HG03432 (cell line): ENCODE results near the gene ZNF236.
"Not testable (repeated sequence)": the region's sequence is repeated elsewhere in the genome, so short reads cannot be mapped to it uniquely, and the experiment has no call there.

ENCODE experiments used
- ATAC-seq: cut with Tn5 transposase; IDR thresholded peaks from one replicate; pipeline ENCODE4 v1.9.1; 2021; ENCODE audit warnings: mild to moderate bottlenecking, moderate library complexity; ENCODE audit not compliant: unreplicated experiment

ZNF236 gene

DNA sequence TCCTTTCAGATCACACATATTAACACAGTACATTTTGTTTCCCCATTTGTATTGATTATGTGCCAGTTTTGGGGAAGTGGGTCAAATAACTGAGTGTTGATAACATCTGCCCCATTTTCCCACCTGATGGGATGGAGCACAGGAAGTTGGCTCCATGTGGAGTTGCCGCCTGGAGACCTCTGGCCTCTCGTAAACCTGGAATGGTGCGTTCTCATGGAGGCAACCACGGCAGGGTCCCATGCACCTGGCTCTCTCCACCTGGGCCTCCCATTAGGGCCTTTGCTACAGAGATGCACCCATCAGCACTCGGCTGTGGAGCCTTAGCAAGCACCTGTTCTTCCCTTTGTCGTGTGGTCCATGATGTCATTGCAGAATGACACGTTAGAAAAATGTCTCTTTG, 179.6 kb downstream of the ZNF236 start:
- ATAC-seq = no peak

DNA sequence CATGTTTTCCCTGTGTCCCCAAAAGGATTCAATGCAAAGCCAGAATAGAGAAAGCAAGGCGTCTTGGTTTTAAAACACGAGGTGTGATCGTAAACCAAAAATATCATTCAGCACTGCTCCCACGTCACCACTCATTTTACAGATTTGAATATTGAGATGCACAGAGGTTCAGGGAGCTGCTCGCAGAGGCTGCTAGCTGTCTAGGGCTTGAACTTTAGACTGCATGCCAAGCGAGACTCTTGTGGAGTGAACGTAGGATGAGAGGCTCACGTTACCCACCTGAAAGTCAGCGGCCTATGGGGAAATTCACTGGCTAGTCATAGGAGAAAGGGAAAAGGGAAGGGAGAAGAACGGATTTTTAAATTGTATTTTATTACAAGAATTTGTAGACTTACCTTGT, 180.1 kb downstream of the ZNF236 start:
- no peak for ATAC-seq

GRCh38 chr18:77003316-77003715, 181.0 kb downstream of the ZNF236 start:
- no peak for ATAC-seq

DNA sequence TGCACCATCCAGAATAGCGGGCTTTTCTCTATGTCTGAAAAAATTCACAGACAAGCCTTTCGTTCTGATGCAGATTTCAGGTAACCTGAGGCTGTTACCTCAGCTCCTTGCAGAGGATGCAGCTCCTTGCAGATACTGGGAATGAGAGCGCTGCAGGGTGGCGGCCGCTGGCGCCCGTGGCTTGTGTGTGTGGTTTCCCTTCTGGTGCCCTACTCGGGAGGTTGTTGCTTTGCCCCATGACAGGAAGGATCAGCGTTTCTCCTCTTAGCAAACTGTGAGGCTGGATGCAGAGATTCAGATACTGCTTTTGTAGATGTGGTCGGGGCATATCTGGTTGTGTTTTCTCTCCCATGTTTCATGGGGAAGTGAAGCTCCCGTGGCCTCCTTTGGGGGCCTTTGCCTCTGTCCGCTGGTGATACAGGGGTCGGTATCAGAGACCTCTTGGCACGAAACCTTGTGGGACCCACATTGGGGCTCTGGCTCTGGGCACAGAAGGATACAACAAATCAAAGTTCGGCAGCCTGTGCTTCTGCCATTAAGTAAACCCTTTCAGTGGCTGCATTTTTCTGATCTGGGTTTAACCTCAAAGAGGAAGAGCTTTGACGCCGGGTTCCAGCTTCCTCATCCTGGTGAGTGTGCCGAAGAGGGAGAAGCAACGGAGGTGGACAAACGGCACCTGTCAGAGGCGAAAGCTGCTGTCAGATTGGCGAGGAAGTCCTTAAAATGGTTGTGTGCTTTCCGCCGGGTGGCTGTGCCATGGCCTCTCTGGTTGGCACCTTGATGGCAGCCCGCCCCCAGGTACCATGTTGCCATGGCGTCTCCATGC, 182.4 kb downstream of the ZNF236 start:
- no peak for ATAC-seq

DNA sequence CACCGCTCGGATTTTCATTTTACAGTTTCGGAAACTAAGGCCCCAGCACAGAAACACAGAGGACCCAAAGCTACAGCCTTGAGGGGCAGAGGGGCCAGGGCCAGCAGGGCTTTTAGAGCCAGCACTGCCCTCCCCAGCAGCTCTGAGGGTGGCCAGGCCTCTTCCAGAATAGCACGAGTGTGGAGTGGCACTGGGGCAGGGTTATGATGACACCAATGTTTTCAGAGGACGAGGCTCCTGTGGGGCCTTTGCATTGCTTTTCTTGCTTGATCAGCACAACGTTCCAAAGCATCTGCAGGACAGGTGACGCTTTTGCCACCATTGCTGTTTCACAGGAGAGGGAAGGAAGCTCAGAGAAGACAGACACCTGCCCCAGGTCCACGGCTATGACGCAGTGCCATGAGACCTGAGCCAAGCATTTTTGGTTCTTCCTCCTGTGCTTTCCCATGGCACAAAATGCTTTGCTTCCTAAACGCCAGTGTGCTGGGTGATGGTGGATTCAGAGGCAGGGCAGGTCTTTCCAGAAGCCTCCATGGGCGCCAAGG, 183.4 kb downstream of the ZNF236 start:
- ATAC-seq = no peak

DNA sequence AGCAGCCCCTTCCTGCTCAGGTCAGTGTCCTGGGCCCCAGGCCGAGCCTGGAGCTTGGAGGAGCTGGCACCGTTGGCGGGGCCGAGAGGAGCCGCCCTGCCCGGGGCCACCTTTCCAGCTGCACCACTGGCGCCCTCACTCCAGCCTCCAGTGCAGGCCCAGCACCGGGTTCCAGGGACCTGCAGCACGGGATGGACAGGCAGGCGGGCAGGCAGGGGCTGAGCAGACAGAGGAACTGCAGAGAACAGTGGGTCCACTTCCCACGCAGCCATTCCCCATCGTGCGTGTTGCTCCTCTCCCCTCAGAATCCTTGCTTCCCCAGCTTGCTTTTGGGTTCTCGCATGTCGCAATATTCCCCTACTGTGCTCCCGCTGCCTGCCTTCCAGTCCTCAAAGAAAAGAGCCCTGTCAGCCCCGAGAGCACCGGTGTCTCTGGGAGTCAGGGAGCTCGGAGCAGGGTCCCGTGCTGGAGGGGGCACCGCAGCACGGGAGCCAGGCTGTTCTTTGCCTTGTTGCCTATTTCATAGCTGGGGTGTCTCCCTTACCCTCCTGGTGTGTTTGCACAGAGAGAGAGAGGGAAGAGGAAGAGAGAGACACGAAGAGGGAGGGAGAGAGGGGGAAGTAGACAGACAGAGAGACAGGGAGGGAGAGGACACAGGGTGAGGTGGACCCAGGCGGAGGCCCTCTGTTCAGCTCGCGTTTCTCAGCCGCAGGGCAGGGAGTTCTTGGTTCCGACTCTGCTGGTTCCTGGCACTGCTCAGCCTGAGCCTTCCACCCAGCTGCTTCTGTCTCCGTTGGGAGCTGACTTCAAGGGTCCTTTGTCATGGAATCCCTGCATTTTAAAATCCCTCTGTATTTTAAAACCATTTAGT, 184.2 kb downstream of the ZNF236 start:
- ATAC-seq = no peak

- ATAC-seq = no peak
These were observed 184.9 kb downstream of the ZNF236 start for GRCh38 chr18:77007251-77007650.

DNA sequence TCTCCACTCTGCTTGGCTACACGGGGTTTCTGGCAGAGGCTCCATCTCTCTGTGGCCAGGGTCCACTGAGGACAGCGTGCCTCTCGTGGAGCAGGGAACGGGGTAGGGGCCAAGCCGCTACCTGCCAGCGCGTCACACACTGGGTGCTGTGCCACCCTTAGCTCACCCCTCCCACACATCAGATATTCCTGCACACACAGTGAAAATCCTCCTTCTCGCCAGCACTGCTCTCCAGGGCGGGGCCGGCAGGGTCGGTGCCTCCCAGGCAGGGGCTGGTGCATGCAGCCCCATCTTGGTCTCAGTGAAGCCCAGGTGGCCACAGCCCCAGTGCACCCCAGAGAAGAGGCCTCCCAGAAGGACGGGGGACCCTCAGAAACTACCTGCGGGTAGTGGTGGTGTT, 185.6 kb downstream of the ZNF236 start:
- no peak for ATAC-seq

DNA sequence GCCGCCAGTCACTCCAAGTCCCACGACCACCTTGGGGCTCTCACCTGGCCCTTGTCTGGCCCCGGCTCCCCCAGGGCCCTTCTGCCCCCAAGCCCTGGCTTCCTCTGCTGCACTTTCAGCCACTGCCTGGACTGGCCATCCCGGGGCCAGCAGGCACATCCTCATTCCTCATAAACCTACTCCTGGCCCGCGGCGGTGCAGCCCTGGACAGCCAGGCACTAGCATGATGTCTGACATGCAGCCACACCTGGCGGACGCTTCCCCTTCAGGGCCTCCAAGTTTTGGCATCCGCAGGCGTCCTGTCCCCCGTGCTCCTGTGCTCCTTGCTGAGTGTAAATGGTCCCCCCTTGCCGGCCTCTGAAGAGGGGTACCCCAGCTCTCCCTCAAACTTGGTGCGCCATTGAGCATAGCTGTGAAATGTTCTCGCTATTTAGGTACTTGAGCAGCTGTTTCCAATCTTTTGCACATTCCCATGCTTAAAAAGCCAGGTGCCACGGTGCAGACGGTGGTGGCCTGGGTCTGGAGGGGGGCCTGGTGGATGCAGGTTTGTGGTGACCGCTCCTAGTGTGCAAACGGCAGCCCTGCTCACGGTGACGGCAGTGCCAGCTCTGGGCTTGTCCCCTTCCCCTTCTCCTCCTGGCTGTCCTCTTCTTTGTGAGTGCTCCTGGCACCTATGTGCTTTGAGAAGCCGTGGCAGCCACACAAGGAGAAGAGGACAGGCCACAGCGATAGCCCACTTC, 186.4 kb downstream of the ZNF236 start:
- no peak for ATAC-seq

GRCh38 chr18:77009675-77010074, 187.3 kb downstream of the ZNF236 start:
- no peak for ATAC-seq

DNA sequence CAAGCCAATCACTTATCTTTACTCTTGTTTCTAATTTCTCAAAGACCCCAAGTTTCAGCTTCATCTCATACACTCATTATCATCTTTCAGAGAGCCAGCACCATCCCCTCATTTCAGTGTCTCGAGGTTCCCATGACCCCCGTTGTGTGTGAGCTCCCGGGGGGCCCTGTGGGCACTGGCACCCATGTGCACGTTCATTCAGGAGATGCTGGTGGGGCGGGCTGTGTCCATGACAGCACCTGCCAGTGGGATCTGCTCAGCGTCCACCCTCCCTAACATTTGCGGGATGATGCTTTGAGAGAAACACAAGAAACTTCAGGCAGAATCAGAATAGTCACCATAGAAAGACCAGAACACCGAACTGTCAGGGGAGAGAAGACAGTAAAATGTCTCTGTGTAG, 189.8 kb downstream of the ZNF236 start:
- no peak for ATAC-seq

GRCh38 chr18:77012806-77013541, 190.6 kb downstream of the ZNF236 start:
- ATAC-seq = no peak

GRCh38 chr18:77013811-77014521, 191.6 kb downstream of the ZNF236 start:
- no peak for ATAC-seq

DNA sequence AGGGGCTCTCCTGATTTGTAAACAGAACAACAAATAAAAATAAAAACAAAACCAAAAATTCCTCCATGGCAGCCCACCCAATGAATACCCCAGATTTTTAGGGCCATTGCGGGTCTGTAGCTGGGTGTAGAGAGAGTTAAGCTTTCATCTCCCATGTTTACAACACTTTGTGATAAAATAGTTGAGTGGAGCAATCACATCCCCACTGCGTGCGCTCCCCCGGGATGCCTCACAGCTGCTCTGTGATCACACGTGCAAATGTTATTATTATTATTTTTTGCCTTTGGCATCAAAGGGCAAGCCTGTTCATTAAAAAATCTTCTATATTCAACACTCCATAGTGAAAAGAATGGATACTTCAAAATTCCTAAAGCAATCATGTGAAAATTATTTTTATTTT, 192.2 kb downstream of the ZNF236 start:
- no peak for ATAC-seq

DNA sequence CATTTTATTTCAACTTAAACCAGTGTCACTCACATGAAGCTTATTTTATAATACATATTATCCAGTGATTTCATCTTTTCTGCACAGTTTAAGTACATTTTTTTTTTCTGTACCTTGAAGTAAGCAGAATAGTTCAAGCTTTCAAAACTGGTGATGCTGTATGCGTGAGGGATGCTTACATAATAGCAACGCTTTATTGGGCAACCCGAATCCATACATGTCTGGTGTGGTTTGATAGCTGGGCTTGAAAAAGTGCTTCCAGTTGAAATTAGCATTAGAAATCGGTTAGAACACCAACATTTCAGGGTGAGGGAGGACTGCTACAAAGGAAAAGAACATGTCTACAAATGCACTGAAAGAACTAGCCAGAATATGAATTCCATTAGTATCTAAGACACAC, 192.8 kb downstream of the ZNF236 start:
- no peak for ATAC-seq

GRCh38 chr18:77015771-77016710, 193.7 kb downstream of the ZNF236 start:
- ATAC-seq = no peak

- ATAC-seq = no peak
These were observed 194.6 kb downstream of the ZNF236 start for GRCh38 chr18:77016936-77017335.

DNA sequence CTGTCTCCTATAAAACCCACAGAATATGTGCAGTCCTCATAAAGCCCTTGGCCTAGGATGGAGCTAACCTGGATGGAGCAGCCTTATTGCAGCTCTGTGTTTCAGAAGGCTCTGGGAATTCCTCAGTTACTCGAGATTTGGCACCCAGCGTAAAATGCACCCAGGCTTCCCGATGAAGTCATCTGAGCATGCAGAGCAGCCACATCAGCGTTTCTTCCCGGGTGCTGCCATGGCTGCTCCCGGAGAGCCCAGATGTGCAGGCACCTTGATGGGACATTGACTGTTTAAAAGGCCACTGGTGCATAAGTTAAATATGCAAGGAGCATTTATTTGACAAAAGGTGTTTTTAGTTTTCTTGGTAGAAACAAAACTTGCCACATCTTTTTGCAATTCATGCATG, 195.0 kb downstream of the ZNF236 start:
- no peak for ATAC-seq

GRCh38 chr18:77018650-77019049, 196.3 kb downstream of the ZNF236 start:
- ATAC-seq = not testable (repeated sequence)
